Upper lobe of left lung (tissue), 4 donors: ENCODE results near the gene PSAPL1.

ENCODE experiments used
- CTCF ChIP-seq, 6 experiments: fragments of 450-650 bp in 4 of 6; fragments of 200-600 bp in 2 of 6; sonication (generic) in 2 of 6; IDR thresholded peaks; one replicate each; pipeline ENCODE4 v1.5.1; 2016 to 2019; ENCODE audit warnings: antibody characterized with exemption in 6 of 6
- EP300 ChIP-seq, 4 donors: sonication (generic); formaldehyde crosslinking; IDR thresholded peaks; one replicate each; pipeline ENCODE4 v1.5.1; 2017; ENCODE audit warnings: antibody characterized with exemption in 4 of 4, control low read depth in 2 of 4
- POLR2A ChIP-seq, 4 donors: fragments of 450-650 bp; IDR thresholded peaks; one replicate each; pipeline ENCODE4 v1.5.1; 2016 to 2017; ENCODE audit warnings: antibody characterized with exemption in 4 of 4, mild to moderate bottlenecking in 2 of 4
- POLR2AphosphoS5 ChIP-seq, 2 donors: sonication (generic); formaldehyde crosslinking; IDR thresholded peaks; one replicate each; pipeline ENCODE4 v1.5.1; 2017; ENCODE audit warnings: antibody characterized with exemption in 2 of 2

DNA sequence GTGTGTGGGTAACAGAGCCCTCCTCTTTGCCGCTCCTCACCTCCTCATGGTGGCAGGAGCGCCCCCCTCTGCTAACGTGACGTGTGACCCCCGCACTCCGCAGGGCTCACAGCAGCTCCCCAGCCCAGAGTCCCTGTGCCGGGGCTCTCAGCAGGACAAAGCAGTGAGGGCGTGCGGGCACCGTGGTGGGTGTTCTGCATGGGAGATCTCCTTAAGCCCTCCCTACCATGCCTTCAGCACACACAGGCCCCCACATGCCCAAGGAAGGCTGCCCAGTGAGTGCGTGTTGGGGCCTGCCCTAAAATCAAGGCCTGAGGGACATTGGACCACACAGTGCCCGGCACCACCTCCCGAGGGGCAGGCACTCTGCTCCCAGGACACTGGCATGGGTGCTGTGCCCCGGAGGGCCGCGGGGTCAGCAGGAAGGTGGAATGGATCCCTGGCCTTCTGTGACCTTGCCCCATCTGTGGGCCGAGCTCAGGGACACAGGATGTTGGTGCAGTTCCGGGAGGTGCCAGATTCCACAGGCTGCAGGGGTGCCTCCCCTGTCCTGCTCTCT, 10.1 kb downstream of the PSAPL1 start:
- no peak for TF ChIP-seq POLR2AphosphoS5 (IDR thresholded peaks at IDR 0.05)
- no peak for TF ChIP-seq CTCF (IDR thresholded peaks at IDR 0.05)
- TF ChIP-seq POLR2A (IDR thresholded peaks at IDR 0.05), result no peak
- TF ChIP-seq EP300 (IDR thresholded peaks at IDR 0.05), result no peak
